ENCODE results near the gene GNA12. TPM values are rescaled to one million over a fixed set of nuclear protein-coding genes. Genes with fewer than 3 reads are reported as not detected.
"Not testable (repeated sequence)": the region's sequence is repeated elsewhere in the genome, so short reads cannot be mapped to it uniquely, and the experiment has no call there.

GNA12 gene
- polyA plus RNA-seq, 1 donor (not counting 4 experiments of a cell fraction or from before 2014, with no cell fraction given), result 35.5 TPM

DNA sequence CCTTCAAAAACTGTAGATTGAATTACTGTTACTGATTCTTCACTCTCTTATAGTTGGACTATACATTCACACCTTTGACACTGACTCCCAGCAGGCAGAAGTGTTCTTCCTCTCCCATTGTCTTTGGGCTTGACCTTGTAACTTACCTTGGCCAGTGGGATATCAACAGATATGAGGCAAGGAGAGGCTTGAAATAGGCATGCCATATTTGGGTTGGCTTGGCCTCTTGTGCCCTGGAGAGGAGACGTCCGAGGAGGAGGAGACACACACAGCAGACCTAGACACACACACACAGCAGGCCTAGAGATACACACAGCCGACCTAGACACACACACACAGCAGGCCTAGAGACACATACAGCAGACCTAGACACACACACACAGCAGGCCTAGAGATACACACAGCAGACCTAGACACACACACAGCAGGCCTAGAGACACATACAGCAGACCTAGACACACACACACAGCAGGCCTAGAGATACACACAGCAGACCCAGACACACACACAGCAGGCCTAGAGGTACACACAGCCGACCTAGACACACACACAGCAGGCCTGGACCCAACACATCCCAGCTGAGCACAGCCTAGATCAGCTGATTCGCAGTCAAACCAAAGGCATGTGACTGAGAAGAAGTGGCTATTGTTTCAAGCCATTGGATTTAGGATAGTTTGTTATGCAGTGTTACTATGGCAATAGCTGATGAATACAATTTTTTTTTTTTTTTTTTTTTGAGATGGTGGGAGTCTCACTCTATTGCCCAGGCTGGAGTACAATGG is 12.5 kb upstream of the GNA12 start:
- no peaks in the 10 kb centered on the region for H3K9me1 ChIP-seq (ENCODE audit: control insufficient read depth, extremely low read depth, insufficient read depth, low read length)
- no peak overlapping the region for H3K4me2 ChIP-seq (ENCODE audit: control insufficient read depth, extremely low read depth, insufficient read depth, low read depth, low read length)
- H3K4me1 ChIP-seq (ENCODE audit: control insufficient read depth, extremely low read depth, insufficient read depth, low read length), result peaks cover 4% of the 10 kb centered on the region
- H3K9me3 ChIP-seq (ENCODE audit: control insufficient read depth, low read depth, low read length), result no peaks in the 10 kb centered on the region
- no peaks in the 10 kb centered on the region for H3K79me2 ChIP-seq (ENCODE audit: control insufficient read depth, insufficient read depth, low read length)
- dilution Hi-C loops (cut with MboI; ENCODE audit: extremely low pct_ligation_motif_present, low sequenced_read_pairs), result no loop called here
- no peak for TF ChIP-seq EZH2 (IDR thresholded peaks at IDR 0.05; ENCODE audit: low read length)
- TF ChIP-seq, protein P1, sequence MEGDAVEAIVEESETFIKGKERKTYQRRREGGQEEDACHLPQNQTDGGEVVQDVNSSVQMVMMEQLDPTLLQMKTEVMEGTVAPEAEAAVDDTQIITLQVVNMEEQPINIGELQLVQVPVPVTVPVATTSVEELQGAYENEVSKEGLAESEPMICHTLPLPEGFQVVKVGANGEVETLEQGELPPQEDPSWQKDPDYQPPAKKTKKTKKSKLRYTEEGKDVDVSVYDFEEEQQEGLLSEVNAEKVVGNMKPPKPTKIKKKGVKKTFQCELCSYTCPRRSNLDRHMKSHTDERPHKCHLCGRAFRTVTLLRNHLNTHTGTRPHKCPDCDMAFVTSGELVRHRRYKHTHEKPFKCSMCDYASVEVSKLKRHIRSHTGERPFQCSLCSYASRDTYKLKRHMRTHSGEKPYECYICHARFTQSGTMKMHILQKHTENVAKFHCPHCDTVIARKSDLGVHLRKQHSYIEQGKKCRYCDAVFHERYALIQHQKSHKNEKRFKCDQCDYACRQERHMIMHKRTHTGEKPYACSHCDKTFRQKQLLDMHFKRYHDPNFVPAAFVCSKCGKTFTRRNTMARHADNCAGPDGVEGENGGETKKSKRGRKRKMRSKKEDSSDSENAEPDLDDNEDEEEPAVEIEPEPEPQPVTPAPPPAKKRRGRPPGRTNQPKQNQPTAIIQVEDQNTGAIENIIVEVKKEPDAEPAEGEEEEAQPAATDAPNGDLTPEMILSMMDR (optimal IDR thresholded peaks at IDR 0.05 in 1 of 3, IDR thresholded peaks at IDR 0.05 in 1 of 3, conservative IDR thresholded peaks at IDR 0.05 in 1 of 3; ENCODE audit: extremely low read depth in 1 of 3, insufficient read depth in 2 of 3, low read length in 3 of 3), result no peak
- peak; percentile 57 for FAIRE-seq
- H3K27ac ChIP-seq (ENCODE audit: control insufficient read depth, insufficient read depth, low read length), result no peak overlapping the region
- DNase-seq (ENCODE audit: low read depth, low spot score), result no peak
- H3K9ac ChIP-seq (ENCODE audit: control insufficient read depth, extremely low read depth, insufficient read depth, low read length), result no peak overlapping the region
- H3K27me3 ChIP-seq (ENCODE audit: control insufficient read depth, extremely low read depth, insufficient read depth, low read length), result no peaks in the 10 kb centered on the region
- no peaks in the 10 kb centered on the region for H4K20me1 ChIP-seq (ENCODE audit: control insufficient read depth, extremely low read depth, insufficient read depth, low read length)
- no peak overlapping the region for H3K4me3 ChIP-seq (ENCODE audit: control insufficient read depth in 2 of 3, extremely low read depth in 1 of 3, insufficient read depth in 2 of 3, low read depth in 1 of 3, low read length in 3 of 3)
- peak overlapping the region; percentile 12 for H2AFZ ChIP-seq (ENCODE audit: control insufficient read depth, low read length)
- H3K36me3 ChIP-seq (ENCODE audit: control insufficient read depth in 2 of 2, extremely low read depth in 1 of 2, insufficient read depth in 2 of 2, low read length in 2 of 2), result no peaks in the 10 kb centered on the region

GRCh38 chr7:2855386-2855785 is 11.3 kb upstream of the GNA12 start:
- Histone ChIP-seq H3K9ac (ENCODE audit: control insufficient read depth, extremely low read depth, insufficient read depth, low read length) (no peak overlapping the region), H3K4me2 (ENCODE audit: control insufficient read depth, extremely low read depth, insufficient read depth, low read depth, low read length) (no peak overlapping the region), H4K20me1 (ENCODE audit: control insufficient read depth, extremely low read depth, insufficient read depth, low read length) (no peaks in the 10 kb centered on the region), H3K4me1 (ENCODE audit: control insufficient read depth, extremely low read depth, insufficient read depth, low read length) (no peaks in the 10 kb centered on the region), H3K36me3 (ENCODE audit: control insufficient read depth in 2 of 2, extremely low read depth in 1 of 2, insufficient read depth in 2 of 2, low read length in 2 of 2) (no peaks in the 10 kb centered on the region), H3K4me3 (ENCODE audit: control insufficient read depth in 2 of 3, extremely low read depth in 1 of 3, insufficient read depth in 2 of 3, low read depth in 1 of 3, low read length in 3 of 3) (no peak overlapping the region), H3K27me3 (ENCODE audit: control insufficient read depth, extremely low read depth, insufficient read depth, low read length) (no peaks in the 10 kb centered on the region), H3K79me2 (ENCODE audit: control insufficient read depth, insufficient read depth, low read length) (no peaks in the 10 kb centered on the region), H3K9me1 (ENCODE audit: control insufficient read depth, extremely low read depth, insufficient read depth, low read length) (no peaks in the 10 kb centered on the region), H3K9me3 (ENCODE audit: control insufficient read depth, low read depth, low read length) (no peaks in the 10 kb centered on the region), H2AFZ (ENCODE audit: control insufficient read depth, low read length) (no peak overlapping the region), H3K27ac (ENCODE audit: control insufficient read depth, insufficient read depth, low read length) (no peak overlapping the region)
- DNase-seq (ENCODE audit: low read depth, low spot score), result no peak
- dilution Hi-C loops (cut with MboI; ENCODE audit: extremely low pct_ligation_motif_present, low sequenced_read_pairs), result no loop called here
- TF ChIP-seq, protein P1 (optimal IDR thresholded peaks at IDR 0.05 in 1 of 3, IDR thresholded peaks at IDR 0.05 in 1 of 3, conservative IDR thresholded peaks at IDR 0.05 in 1 of 3; ENCODE audit: extremely low read depth in 1 of 3, insufficient read depth in 2 of 3, low read length in 3 of 3), result no peak
- TF ChIP-seq EZH2 (IDR thresholded peaks at IDR 0.05; ENCODE audit: low read length), result no peak
- no peak for FAIRE-seq

- H3K4me2 ChIP-seq (ENCODE audit: control insufficient read depth, extremely low read depth, insufficient read depth, low read depth, low read length); H4K20me1 ChIP-seq (ENCODE audit: control insufficient read depth, extremely low read depth, insufficient read depth, low read length); H3K27ac ChIP-seq (ENCODE audit: control insufficient read depth, insufficient read depth, low read length); H3K36me3 ChIP-seq (ENCODE audit: control insufficient read depth in 2 of 2, extremely low read depth in 1 of 2, insufficient read depth in 2 of 2, low read length in 2 of 2); DNase-seq (ENCODE audit: low read depth, low spot score); FAIRE-seq; H3K9me1 ChIP-seq (ENCODE audit: control insufficient read depth, extremely low read depth, insufficient read depth, low read length); H3K27me3 ChIP-seq (ENCODE audit: control insufficient read depth, extremely low read depth, insufficient read depth, low read length); H3K9me3 ChIP-seq (ENCODE audit: control insufficient read depth, low read depth, low read length); H3K79me2 ChIP-seq (ENCODE audit: control insufficient read depth, insufficient read depth, low read length); dilution Hi-C loops (cut with MboI; ENCODE audit: extremely low pct_ligation_motif_present, low sequenced_read_pairs); H3K9ac ChIP-seq (ENCODE audit: control insufficient read depth, extremely low read depth, insufficient read depth, low read length); H3K4me3 ChIP-seq (ENCODE audit: control insufficient read depth in 2 of 3, extremely low read depth in 1 of 3, insufficient read depth in 2 of 3, low read depth in 1 of 3, low read length in 3 of 3); H3K4me1 ChIP-seq (ENCODE audit: control insufficient read depth, extremely low read depth, insufficient read depth, low read length); H2AFZ ChIP-seq (ENCODE audit: control insufficient read depth, low read length): not testable (repeated sequence)
Measured at GRCh38 chr7:2853552-2853951, 9.4 kb upstream of the GNA12 start.

All from keratinocyte (primary cell).